Esophagus squamous epithelium (tissue), 4 donors: ENCODE data around the gene SPTSSA.

Experiments used
- CTCF ChIP-seq, 6 experiments: fragments of 450-650 bp in 4 of 6; fragments of 200-600 bp in 2 of 6; sonication (generic) in 2 of 6; IDR thresholded peaks; one replicate each; pipeline ENCODE4 v1.5.1; 2016 to 2019; ENCODE audit warnings: antibody characterized with exemption in 6 of 6, mild to moderate bottlenecking in 4 of 6, moderate library complexity in 4 of 6
- POLR2A ChIP-seq, 4 donors: fragments of 450-650 bp; IDR thresholded peaks; one replicate each; pipeline ENCODE4 v1.6.1; 2017; ENCODE audit warnings: antibody characterized with exemption in 4 of 4, mild to moderate bottlenecking in 4 of 4, moderate library complexity in 3 of 4

- TF ChIP-seq CTCF (IDR thresholded peaks at IDR 0.05) (no peak), POLR2A (IDR thresholded peaks at IDR 0.05) (no peak)
Observed at GRCh38 chr14:34507884-34508283, 45.8 kb upstream of the SPTSSA start.
